ENCODE data around the gene ITIH4. TPM values are rescaled to one million over a fixed set of nuclear protein-coding genes. Genes with fewer than 3 reads are reported as not detected.

The ITIH4 gene
- total and polyA plus RNA-seq, 9 of the 15 experiments (the other 6 are each of a cell fraction or from before 2014, with no cell fraction given), result 0.09 to 0.62 (median 0.20) TPM; not detected in 6

GRCh38 chr3:52793702-52794611, 36.5 kb downstream of the ITIH4 start:
- POLR2A ChIA-PET, result no interaction called here
- no peak overlapping the region for H3K27ac ChIP-seq (ENCODE audit: extremely low read depth, low read depth, low read length)
- BruUV-seq (replicated peaks), result no TSS peak
- no peak for TF ChIP-seq ZC3H11A (IDR thresholded peaks at IDR 0.05; ENCODE audit: low read depth, low read length)
- no peak for TF ChIP-seq E2F3 (CRISPR knock-in tag; IDR thresholded peaks at IDR 0.05)
- no peak for TF ChIP-seq GABPB1 (CRISPR knock-in tag; IDR thresholded peaks at IDR 0.05)
- no peak for TF ChIP-seq LARP7 (IDR thresholded peaks at IDR 0.05)
- TF ChIP-seq ZNF592 (IDR thresholded peaks at IDR 0.05), result no peak
- no peak for TF ChIP-seq BRD9 (IDR thresholded peaks at IDR 0.05; ENCODE audit: low read depth, partially characterized antibody)
- TF ChIP-seq BRF2 (IDR thresholded peaks at IDR 0.05; ENCODE audit: borderline replicate concordance, insufficient read depth, insufficient read length), result no peak
- TF ChIP-seq ZNF274 (IDR thresholded peaks at IDR 0.05; ENCODE audit: borderline replicate concordance, low read depth, low read length), result no peak
- no peak for TF ChIP-seq ZNF175 (CRISPR knock-in tag; IDR thresholded peaks at IDR 0.05; ENCODE audit: low read depth)
- no peak for TF ChIP-seq DLX4 (CRISPR knock-in tag; IDR thresholded peaks at IDR 0.05)
- TF ChIP-seq ETS2 (tag; IDR thresholded peaks at IDR 0.05; ENCODE audit: borderline replicate concordance, poor library complexity, severe bottlenecking), result no peak
- TF ChIP-seq ZNF644 (tag; IDR thresholded peaks at IDR 0.05; ENCODE audit: low read depth), result no peak
- no peak for TF ChIP-seq BMI1 (IDR thresholded peaks at IDR 0.05; ENCODE audit: low read length)
- no peak for TF ChIP-seq MAFG (tag; conservative IDR thresholded peaks at IDR 0.05)
- no peak for TF ChIP-seq E2F5 (CRISPR knock-in tag; IDR thresholded peaks at IDR 0.05)

More at GRCh38 chr3:52793702-52794611, 36.5 kb downstream of the ITIH4 start:
- Histone ChIP-seq H3K4me3 (no peak overlapping the region), H2AFZ (ENCODE audit: low read depth, low read length) (no peak overlapping the region), H3K9me1 (ENCODE audit: control insufficient read depth, insufficient read depth, low read length) (no peaks in the 10 kb centered on the region), H4K20me1 (replicated peaks; ENCODE audit: control insufficient read depth, insufficient read depth, low read length) (no peaks in the 10 kb centered on the region), H3K4me2 (ENCODE audit: insufficient read depth, low read length) (no peak overlapping the region), H3K4me1 (replicated peaks in 1 of 2; ENCODE audit: control insufficient read depth in 2 of 2, insufficient read depth in 2 of 2, low read length in 2 of 2) (peaks cover 0 to 12% of the 10 kb centered on the region in 2 experiments; a peak in 2 of 5 replicates), H3K27me3 (ENCODE audit: control insufficient read depth in 2 of 2, insufficient read depth in 2 of 2, low read length in 2 of 2) (peaks cover 0 to 26% of the 10 kb centered on the region in 2 experiments; a peak in 3 of 5 replicates), H3K79me2 (ENCODE audit: control insufficient read depth, insufficient read depth, low read length) (no peaks in the 10 kb centered on the region), H3K36me3 (ENCODE audit: control insufficient read depth, insufficient read depth, low read length) (no peaks in the 10 kb centered on the region), H3K9me3 (replicated peaks; ENCODE audit: control insufficient read depth, insufficient read depth, low read depth, low read length) (no peaks in the 10 kb centered on the region), H3K9ac (ENCODE audit: insufficient read depth in 1 of 2, low read depth in 2 of 2, low read length in 2 of 2) (no peak overlapping the region)
- CTCF ChIA-PET (ENCODE audit: low intra/inter-chr PET ratio), result no interaction called here
- intact Hi-C loops (cut with micrococcal nuclease), result no loop called here
- WGBS (ENCODE audit: insufficient coverage, low coverage, missing lambda C conversion rate), result 39% methylated on average over 7 of the region's 9 CpGs
- in situ Hi-C loops (cut with MboI), result no loop called here
- FAIRE-seq, result no peak
- DNase-seq (ENCODE audit: extremely low read depth in 1 of 4, low spot score in 3 of 4), result no peak
- no peak for ATAC-seq

Measured in K562 (cell line).